Stimulated activated CD4-positive, alpha-beta T cell treated with anti-CD3 and anti-CD28 coated beads, Interleukin-15, amount 100 ng/mL, for 48 hours (primary cell): ENCODE data around the gene CPNE1.

Source experiments
- DNase-seq, 2 donors: peaks; one replicate each; pipeline ENCODE4 v3.0.0-alpha.2; 2020; ENCODE audit warnings: low read depth in 2 of 2

The CPNE1 gene

DNA sequence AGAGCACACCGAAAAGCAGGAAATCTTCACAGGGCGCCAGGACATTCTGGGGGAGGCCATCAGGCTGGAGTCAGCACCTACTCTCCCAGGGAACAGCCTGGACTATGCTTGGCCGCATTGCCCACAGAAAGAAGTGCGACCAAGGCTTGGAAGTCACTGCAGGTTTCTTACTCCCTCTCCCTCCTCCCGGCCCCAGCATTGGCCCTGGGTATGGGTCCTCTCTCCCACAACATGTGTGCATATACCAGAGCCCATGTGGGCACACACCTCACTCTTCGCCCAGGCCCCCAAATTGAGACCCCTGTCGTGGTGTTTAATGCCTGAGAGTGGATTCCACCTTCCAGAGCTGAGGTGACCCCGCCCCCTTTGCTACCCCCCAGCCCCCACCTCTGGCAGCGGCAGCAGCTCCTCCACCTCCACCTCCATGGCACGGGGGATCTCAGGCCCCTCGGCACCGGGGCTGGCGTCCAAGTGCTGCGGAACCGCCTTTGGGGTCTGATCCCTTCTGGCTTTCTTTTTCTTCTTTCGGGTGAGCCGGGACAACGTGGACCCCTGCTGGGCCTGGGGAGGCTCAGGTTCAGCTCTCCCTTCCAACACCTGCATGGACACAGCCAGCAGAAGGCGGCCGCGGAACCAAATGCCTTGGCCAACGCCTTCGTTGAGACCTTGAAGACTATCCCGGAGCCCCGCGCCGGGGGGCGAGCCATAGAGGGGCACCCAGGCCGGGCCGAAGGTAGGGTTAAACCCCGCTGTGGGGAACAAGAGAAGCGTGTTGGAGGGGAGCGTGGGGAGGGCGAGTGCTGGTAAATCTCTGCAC is 64.3 kb downstream of the CPNE1 start:
- DNase-seq: no peak

DNA sequence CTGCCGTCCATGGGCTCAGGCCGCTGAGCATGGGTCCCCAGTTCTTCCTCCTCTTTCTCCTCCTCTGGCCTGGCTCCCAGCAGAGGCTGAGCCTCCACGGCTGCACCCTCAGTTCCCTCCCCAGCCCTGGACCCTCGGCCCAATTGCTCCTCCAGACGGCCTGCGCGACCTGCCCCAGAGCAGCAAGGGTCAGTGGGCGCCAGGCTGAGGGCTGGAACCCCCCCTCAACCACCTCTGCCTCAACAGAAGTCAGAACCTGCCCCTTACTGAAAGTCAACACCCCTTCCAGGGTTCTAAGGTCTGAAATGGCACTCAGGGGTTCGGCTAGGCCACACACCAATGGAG is 65.0 kb downstream of the CPNE1 start:
- DNase-seq: no peak

DNA sequence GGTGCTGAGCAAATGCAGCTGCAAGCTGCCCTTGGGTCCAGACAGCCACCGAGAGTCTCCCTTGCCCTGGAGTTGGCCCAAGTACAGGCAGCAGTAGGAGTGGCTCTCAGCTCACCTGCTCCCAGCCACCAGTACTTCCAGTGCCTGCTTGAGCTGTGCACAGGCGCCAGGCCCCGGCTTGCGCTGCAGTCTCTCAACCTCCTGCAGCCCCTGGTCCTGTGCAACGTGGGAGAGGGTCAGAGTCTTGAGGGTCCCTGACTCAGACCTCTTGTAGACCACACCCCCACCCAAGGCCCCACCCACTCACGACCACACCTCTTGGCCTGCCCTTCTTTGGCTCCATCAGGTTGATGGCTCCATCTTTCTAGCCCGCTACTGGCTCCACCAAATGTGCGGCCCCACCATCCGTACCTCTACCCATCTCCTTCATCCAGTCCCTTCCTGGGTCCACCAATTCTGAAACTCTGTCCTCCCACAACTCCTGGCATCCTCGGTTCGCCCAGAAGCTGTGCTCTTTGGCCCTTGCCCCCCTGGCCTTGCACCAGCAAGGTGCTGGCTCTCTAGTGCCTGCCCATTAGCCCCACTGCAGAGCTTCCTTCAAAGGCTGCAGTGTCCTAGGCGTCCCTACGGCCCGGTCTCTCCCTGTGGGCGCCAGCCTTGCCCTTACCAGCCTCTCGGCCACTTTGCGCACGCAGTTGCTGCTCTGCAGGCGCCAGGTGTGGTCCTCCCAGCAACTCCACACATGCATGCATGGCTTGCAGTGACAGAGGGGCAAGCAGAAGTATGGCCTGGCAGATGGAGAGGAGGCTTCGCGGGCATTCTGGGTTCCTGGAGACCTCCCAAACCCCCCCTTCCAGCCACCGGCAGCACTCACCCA is 65.6 kb downstream of the CPNE1 start:
- DNase-seq: no peak

DNA sequence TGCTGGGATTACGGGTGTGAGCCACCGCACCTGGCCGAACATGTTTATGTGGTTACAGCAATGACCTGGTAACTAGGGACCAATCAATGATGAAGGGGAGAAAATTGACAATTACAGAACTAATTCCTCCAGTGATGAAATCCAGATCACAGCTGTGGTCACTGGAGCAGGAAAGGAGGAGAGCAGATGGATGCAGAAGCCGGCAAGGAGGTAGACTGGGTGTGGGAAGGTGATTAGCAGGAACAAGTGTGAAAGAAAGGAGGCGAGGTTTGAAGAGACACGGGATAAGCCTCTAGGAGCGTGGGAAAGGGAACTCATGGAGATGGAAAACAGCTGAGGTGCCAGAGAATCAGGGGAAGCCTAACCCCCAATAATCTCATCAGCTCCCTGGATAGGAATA is 66.2 kb downstream of the CPNE1 start:
- DNase-seq: no peak

DNA sequence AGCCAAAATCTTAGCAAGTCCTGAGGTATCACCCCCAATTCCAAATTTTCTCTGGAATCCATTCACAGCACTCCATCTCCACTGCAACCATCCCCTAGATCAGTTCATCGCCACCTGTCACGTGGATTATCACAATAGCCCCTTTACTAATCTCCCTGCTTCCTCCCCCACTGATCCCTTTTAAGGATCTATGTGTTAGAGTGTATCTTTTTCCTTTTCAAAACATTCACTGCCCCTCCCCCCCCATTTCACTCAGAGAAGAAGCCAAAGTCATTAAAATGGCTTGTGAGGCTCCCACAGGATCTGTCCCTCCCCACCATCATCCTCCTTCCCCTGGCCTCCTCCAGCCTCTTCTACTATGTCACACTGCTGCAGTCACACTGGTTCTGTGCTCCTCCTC is 67.5 kb downstream of the CPNE1 start:
- DNase-seq: no peak

DNA sequence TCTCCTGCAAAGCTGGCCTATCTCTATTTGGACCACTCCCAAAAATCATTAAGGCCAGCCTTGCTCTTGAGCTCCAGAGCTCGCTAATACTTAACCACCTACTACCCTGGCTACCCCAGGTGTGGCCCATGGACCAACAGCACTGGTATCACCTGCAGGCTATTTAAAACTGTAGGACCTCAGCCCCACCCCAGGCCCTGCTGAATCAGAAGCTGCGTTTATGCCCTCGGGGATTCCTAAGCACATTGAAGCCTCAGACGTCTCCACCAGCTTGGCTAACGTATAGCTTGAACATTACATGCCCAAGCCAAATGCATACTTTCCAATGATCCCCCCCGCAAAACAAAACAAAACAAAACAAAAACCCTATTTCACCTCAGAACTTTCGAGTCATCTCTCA is 68.8 kb downstream of the CPNE1 start:
- DNase-seq: no peak

DNA sequence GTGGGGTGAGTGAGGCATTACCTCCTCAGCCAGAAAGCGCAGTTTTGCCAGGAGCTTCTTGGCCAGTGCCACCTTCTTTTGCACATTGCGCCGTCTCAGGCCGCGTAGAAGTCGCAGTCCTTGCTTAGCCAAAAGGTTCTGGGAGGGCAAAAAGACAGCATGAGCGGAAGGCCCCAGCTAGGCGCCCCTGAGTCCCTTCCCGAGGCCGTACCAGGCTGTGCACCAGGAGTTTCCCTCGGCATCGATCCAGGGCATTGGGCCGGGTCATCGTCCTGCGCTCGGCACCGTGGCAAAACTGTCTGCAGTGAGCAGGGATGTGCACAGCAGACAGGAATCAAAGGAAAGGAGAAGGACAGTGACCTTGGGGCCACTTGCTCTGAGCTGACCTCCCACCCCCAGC is 69.2 kb downstream of the CPNE1 start:
- no peak for DNase-seq

DNA sequence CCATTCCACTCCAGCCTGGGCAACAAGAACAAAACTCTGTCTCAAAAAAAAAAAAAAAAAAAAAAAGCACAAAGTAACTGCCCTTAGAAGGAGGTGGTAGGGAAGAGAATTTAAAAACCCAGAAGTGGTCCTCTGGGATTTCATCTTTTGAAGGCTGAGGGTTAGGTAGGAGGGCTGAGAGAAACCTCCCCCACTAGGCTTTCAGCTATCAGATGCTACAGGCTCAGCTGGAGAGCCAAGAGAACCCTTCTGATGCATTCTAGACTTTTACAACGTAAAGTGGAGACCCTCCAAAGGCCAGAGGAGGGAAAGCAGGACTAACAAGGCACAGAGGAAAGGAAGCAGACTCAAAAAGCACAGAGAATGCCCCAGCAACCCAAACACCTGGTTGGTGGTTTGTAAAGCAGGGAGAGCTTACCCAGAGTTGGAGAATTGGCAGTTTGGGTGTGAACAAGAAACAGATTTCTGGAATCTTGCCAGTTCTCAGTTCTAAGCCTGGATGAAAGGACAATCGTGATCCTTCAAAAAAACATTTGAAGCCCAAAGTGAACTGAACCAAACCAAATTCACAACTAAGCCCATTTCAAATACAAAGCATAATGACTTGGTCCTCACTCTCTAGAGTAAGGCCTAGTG is 72.2 kb downstream of the CPNE1 start:
- DNase-seq: no peak

DNA sequence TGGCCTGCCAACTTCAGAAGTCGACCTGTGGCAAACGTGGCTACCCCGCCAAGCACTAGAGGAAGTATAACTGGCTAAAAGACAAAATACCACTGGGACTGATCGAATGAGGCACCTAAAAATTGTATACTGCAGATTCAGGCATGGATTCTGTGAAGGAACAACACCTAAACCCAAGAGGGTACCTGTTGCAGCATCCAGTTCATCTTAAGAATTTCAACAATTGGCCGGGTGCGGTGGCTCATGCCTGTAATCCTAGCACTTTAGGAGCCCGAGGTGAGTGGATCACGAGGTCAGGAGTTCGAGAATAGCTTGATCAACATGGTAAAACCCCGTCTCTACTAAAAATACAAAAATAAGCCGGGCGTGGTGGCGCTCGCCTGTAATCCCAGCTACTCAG is 76.3 kb downstream of the CPNE1 start:
- DNase-seq: no peak

DNA sequence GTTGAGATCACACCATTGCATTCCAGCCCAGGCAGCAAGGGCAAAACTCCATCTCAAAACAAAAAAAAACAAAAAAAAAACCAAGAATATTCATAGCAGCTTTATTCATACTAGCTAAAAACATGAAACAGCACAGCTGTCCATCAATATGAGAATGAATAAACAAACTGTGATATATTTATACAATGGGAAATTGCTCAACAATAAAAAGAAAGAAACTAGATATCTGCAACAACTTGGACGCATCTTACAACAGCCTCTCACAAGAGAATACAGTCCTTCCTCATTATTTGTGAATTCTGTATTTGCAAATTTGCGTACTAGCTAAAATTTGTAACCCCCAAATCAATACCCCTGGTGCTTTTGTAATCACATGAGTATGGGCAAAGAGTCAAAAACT is 77.3 kb downstream of the CPNE1 start:
- no peak for DNase-seq

DNA sequence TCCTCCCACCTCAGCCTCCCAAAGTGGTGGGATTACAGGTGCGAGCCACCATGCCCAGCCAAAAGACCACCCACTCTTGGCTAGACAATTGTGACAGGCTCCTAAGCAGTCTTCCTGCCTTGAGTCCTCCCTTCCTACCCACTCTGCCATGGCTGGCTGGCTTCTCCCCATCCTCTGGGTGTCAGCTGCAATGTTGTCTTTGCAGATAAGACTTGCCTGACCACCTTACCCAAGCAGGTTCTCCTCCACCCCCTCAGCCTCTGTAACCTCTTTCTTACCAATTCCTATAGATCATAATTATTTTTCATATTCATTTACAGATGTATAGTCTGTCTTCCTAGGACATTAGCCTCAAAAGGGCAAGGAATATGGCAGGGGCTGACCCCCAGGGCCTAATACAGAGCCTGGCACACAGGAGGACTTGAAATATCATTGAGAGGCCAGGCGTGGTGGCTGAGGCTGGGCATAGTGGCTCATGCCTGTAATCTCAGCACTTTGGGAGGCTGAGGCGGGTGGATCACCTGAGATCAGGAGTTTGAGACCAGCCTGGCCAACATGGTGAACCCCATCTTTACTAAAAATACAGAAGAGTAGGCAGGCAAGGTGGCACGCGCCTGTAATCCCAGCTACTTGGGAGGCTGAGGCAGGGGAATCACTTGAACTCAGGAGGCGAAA is 77.8 kb downstream of the CPNE1 start:
- DNase-seq: no peak

DNA sequence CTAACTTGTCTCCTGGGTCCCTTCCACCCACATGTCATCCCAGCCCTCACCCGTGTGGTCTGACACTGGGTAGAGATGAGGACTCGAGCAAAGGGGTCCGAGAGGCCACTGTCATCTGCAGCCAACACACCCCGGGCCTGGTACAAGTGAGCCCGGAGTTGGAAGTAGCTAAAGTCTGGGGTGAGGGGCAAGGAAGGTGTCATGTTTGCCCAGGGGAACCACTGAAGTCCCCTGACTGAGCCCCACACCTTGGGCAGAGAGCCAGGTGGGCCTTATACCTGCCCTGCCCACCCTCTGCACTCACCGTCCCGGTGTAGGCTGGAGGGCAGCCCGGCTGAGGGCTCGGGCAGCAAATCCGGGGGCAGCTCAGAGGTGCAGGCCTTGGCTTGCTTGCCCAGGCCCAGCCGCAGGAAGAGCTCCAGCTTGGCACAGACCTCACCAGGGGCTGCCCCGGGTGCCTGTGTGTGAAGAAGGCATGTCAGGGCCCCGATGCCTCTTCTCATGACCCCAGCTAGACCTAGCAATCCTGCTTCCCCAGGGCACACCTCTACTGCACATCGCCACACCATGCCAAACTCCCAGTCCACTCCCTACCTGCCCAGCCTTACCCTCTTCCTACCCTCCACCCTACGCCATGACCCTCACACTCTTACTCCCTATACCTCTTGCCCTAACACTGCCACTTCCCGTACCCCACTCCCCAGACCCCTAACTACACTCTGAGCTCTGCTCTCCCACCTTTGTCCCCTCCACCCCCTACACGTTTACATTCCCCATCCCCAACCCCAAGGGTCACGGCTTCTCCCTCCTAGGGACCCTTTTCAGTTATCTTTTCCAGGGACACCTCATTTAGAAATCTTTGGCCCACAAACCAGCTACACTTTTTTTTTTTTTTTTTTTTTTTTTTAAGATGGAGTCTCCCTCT is 80.8 kb downstream of the CPNE1 start:
- DNase-seq: no peak

DNA sequence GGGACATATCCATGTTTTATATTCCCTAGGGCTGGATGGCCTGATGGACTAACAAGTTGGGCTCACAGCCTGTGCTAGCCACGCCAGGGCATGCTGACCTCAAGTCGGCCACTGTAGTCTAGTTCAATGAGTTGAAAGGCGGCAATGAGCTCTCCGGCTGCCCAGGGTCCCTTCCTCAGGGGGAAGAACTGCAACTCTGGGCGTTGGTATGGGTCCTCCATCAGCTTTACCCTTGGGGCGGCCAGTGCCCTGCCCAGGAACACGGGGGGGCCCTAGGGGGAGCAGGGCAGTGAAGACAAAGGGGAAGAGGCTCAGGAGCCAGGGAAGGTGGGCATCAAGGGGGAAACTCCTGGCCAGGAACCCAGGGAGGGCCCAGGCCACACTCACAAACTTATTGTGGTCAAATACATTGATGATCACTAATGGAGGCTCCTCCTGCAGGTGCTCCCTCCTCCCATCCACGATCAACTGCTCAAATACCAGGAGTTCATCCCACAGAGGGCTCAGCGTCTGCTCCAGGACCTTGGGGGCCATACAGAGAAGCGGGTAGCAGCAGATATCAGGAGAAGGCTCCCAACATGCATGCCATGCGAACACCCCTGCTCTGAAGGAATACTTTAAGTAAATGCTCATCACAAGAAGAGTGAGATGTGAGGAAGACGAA is 81.8 kb downstream of the CPNE1 start:
- DNase-seq: no peak

DNA sequence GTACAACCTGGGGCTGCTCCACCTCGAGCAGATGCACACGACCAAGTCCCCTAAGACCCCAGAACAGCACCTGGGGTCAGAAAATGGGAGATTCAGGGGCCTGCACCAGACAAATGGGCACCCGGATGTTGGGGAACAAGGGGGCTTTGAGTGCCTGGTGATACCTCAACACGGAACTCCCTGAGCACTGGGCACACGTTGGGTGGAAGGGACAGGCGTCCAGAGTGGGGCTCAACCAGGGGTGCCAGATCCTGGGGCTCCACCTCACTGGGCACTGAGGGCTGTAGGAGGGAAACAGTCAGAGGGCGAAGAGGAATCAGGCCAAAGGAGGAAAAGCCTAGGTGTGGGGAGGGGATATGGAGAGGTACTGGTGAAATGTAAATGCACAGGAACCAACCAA is 82.6 kb downstream of the CPNE1 start:
- DNase-seq: no peak

DNA sequence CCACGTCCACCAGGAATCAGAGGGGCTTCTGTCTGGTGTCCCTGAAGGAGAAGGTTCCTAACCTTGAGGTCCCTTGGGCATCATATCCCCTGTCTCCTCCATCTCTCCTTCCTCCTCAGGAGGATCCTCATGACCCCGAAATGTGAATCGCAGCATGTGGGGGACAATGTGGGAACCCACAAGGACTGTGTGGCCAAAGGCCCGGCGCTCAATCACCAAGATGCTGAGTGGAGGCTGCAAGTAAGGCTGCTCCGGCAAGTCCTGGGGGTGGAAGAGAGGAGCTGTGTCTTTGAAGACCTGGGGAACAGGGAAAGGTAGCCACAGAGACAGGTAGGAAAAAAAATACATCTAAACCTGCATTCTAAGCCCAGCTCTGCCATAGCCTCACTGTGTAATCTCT is 85.5 kb downstream of the CPNE1 start:
- no peak for DNase-seq

DNA sequence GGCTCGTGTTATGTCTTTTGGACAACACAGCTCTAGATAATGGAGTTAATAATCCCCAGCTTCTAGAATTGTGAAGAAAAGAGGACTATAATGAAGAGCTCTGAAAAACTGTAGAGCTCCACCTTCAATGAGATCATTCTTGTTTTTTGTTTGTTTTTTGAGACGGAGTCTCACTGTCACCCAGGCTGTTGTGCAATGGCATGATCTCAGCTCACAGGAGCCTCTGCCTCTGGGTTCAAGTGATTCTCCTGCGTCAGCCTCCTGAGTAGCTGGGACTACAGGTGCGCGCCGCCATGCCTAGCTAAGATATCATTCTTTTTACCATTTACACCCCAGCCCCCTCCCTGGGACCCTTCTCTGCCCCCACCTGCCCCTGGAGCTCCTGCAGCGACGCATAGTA is 86.2 kb downstream of the CPNE1 start:
- DNase-seq: no peak

DNA sequence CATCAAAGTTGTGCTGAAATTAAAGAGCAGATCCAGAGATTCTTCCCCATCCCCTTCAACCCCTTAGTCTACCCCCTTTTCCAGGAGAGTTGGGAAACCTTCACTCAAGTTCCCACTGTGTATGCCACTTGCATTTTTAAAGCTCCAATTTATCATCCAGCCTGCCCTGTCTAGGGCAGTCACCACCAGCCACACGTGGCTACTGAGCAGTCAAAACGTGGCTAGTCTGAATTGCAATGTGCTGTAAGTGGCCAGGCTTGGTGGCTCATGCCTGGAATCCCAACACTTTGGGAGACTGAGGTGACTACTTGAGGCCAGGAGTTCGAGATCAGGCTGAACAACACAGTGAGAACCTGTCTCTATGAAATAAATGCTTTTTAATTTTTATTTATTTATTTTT is 87.9 kb downstream of the CPNE1 start:
- no peak for DNase-seq
